Left lobe of liver (tissue), 2 donors: Measurements from ENCODE around the gene ZFP62. TPM values are rescaled to one million over a fixed set of nuclear protein-coding genes. Genes with fewer than 3 reads are reported as not detected.
"Not testable (repeated sequence)": the region's sequence is repeated elsewhere in the genome, so short reads cannot be mapped to it uniquely, and the experiment has no call there.

Experiments used
- ATAC-seq: fragments of 200-7000 bp; cut with Tn5 transposase; one replicate; pipeline ENCODE4 v1.9.1; 2020; ENCODE audit warnings: mild to moderate bottlenecking, moderate library complexity
- DNase-seq: peaks from one replicate; pipeline ENCODE4 v3.0.0-alpha.2; 2020; ENCODE audit warnings: low spot score
- total RNA-seq: library from RNA; stranded (reverse); gene quantifications from one replicate; pipeline ENCODE4 v1.2.1, GENCODE V29; 2021
- donor health status: DM: no; HTN: no; CAD: no; lungs with moderate emphysema.
- donor health status: DM: no; HTN: yes; CAD: no.

Gene ZFP62
- 7.3 TPM for total RNA-seq

GRCh38 chr5:180860887-180861822 is at the start of gene ZFP62:
ZFP62 (minus strand) TSS chr5:180861276; CDS start chr5:180861219, 57 bp downstream.
- DNase-seq: peak; percentile 94
- peak; percentile 95 for ATAC-seq

GRCh38 chr5:180910735-180911134 is 49.7 kb upstream of the ZFP62 start:
- no peak for DNase-seq
- ATAC-seq: no peak

DNA sequence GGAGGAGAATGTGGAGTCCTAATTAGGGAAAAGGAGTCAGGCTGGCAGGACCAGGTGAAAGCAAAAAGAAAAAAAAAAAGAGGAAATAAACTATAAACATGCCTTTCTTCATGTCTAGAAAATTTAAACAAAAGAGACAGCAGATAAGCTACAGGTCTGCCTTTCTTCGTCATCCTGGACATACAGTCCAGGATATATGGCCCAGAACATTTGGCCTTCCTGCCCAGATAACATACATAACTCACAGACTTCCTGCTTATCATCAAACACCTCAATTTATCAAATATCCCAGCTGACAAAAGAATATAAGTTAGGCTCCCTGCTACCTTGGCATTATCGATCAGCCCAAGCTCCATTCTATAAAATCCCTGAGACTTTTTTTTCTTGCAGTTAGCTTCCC is 49.1 kb upstream of the ZFP62 start:
- ATAC-seq (no peak), DNase-seq (no peak)

- DNase-seq (no peak), ATAC-seq (no peak)
These were observed 48.7 kb upstream of the ZFP62 start for GRCh38 chr5:180909782-180910181.

- DNase-seq (no peak), ATAC-seq (peak; percentile 61)
These were observed 48.1 kb upstream of the ZFP62 start for GRCh38 chr5:180908998-180909731.

DNA sequence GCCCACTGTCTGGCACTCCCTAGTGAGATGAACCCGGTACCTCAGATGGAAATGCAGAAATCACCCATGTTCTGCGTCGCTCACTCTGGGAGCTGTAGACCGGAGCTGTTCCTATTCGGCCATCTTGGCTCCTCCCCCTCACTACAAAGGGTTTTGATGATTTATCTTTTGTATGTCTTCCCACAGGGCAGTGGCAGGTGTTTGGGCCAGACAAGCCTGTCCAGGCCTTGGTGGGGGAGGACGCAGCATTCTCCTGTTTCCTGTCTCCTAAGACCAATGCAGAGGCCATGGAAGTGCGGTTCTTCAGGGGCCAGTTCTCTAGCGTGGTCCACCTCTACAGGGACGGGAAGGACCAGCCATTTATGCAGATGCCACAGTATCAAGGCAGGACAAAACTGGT is 47.3 kb upstream of the ZFP62 start:
- ATAC-seq: no peak

GRCh38 chr5:180901319-180902009 is 40.4 kb upstream of the ZFP62 start:
- no peak for ATAC-seq
- DNase-seq: no peak

More for the DNA sequence above, 47.3 kb upstream of the ZFP62 start:
- DNase-seq: no peak

DNA sequence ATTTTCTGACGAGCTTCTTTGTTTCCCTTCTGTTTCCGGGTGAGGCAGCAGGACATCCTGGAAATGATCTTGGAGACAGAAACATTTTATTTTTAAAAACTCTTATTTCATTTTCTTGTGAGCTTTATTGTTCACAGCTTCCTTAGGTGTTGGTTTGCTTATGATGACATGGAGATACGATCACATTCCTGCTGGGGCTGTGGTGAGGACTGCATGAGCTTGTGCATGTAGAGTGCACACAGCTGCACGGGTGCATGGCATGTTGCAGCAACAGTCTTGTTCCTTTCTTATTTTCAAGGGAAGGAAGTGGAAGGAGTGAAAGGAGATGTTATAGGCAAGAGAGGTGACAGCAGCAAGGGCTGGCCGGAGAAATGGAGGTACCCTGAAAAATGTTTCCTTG is 39.1 kb upstream of the ZFP62 start:
- ATAC-seq: no peak

GRCh38 chr5:180898621-180899246 is 37.7 kb upstream of the ZFP62 start, which contains the start of gene BTNL8:
BTNL8 (plus strand) TSS chr5:180899159; CDS start chr5:180899311, 152 bp downstream.
- ATAC-seq: peak; percentile 34
- DNase-seq: no peak

More for the DNA sequence above, 39.1 kb upstream of the ZFP62 start:
- no peak for DNase-seq

GRCh38 chr5:180895330-180895729 is 34.3 kb upstream of the ZFP62 start:
- not testable (repeated sequence) for DNase-seq, ATAC-seq

- peak; percentile 19 for ATAC-seq
- no peak for DNase-seq
These were observed 28.3 kb upstream of the ZFP62 start for GRCh38 chr5:180889381-180889780.

GRCh38 chr5:180885845-180886529 is 24.9 kb upstream of the ZFP62 start:
- ATAC-seq: peak; percentile 89

GRCh38 chr5:180875860-180876426 is 14.9 kb upstream of the ZFP62 start:
- ATAC-seq: no peak
- DNase-seq: no peak

More at GRCh38 chr5:180885845-180886529, 24.9 kb upstream of the ZFP62 start:
- DNase-seq: peak; percentile 63

DNA sequence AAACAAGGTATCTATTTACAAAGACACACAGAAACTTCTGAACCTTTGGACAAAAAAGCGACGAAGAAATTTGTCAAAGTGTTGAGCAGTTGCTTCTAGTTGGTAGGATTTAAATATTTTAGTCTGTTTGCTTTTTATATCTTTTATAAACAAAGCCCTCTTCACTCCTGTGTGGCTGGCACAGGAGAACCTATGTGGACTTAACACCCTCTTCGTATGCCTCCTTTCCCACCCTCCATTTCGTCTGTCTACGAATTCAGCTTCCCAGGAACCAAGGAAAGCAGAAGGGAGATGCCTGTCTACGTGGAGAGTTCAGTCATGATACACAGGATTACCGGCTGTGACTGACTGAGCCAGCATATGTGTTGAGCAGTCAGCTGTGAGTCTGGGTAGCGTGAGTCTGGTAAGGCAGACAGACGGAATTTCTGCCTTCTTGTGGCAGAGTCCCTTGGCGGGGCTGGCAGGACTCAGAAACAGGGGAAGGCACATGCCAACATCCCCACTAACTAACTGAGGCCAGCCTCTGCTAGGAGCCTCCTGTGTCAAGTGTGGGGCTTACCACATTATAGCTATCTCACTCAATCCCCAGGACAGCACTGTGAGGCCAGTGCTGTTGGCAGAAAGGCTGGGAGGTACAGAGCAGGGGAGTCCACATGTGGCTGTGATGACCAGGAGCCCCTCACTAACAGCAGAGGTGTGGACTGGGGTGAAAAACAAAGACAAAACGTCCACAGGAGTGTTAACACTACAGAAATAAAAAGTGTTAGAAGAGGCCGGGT is 13.9 kb upstream of the ZFP62 start:
- ATAC-seq (no peak), DNase-seq (no peak)

DNA sequence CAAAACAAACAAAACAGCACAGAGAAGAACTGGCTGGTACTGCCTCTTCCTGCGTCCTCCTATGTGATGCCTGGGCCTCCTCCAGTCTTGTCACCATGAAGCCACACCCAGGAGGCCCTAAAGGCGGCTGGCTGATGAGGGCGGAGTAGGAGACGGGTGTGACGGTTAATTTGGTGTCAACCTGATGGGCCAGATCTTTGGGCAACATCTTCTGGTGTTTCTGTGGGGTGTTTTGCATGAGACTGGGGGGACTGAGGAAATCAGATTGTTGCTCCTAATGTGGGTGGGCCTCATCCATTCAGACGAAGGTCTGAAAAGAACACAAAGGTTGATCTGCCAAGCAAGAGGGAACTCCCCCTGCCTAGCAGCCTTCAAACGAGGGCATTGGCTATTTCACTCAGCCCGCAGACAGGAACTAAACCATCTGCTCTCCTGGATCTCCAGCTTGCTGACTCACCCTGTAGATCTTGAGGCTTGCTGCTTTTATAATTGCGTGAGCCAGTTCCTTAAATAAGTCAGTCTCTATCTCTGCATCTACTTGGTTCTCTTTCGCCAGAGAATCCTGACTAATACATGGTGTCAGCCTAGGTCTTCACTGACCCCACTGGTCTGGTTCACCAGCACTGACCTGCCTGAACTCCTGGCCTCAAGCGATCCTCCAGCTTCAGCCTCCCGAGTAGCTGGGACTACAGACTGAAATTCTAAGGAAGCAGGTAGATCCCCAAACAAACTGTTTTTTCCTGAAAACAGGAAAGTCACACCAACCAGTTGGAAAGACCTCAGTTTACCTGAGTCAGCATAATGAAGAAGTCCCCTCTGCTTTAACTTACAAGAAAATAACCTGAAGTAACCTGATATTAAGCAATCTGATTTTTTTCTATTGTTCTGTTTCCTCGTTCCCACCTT is 12.8 kb upstream of the ZFP62 start:
- ATAC-seq (peak; percentile 10), DNase-seq (no peak)

GRCh38 chr5:180872419-180872818 is 11.3 kb upstream of the ZFP62 start:
- no peak for DNase-seq
- ATAC-seq: no peak

DNA sequence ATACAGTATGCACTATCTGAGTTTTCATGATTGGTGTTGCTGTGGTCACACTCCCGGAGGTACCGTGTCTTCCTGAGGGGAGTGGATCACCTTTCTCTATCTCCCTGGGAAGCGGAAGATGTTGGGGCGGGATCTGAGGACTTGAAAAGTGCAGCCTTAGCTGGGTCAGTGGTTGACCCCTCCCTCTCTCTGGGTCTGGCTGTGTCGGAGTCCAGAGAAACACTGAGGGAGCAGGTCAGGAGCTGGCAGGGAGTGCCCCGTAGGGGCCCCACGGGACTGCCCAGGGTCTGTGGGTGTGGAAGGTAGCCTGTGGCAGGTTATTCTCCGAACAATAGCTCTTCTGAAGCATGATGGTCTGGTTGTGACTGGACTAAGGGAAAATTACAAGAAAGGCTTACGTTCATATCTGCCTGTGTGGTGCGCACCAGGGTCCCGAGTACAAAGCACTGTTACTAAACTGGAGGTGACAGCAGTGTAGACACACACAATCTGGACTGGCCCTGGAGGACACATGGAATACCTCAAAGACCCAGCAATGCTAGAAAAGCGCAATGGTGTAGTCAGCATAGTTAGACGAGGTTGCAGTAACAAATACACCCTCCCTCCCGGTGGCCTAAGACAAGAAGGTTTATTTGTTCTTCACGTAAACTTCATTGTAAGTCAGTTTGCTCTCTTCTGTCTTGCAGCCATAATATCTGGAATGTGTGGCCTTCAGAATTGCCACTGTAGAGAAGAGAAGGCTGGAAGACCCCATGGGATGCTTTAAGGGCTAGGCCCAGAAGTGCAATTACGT is 9.4 kb upstream of the ZFP62 start:
- no peak for ATAC-seq
- DNase-seq: no peak
